Epidermal melanocyte (primary cell): ENCODE results near the gene PLEKHG5.
"Not testable (repeated sequence)": the region's sequence is repeated elsewhere in the genome, so short reads cannot be mapped to it uniquely, and the experiment has no call there.

Experiments used
- DNase-seq: peaks from one replicate; pipeline ENCODE4 v3.0.0; 2011; ENCODE audit warnings: low spot score; ENCODE audit not compliant: insufficient read length

The PLEKHG5 gene

DNA sequence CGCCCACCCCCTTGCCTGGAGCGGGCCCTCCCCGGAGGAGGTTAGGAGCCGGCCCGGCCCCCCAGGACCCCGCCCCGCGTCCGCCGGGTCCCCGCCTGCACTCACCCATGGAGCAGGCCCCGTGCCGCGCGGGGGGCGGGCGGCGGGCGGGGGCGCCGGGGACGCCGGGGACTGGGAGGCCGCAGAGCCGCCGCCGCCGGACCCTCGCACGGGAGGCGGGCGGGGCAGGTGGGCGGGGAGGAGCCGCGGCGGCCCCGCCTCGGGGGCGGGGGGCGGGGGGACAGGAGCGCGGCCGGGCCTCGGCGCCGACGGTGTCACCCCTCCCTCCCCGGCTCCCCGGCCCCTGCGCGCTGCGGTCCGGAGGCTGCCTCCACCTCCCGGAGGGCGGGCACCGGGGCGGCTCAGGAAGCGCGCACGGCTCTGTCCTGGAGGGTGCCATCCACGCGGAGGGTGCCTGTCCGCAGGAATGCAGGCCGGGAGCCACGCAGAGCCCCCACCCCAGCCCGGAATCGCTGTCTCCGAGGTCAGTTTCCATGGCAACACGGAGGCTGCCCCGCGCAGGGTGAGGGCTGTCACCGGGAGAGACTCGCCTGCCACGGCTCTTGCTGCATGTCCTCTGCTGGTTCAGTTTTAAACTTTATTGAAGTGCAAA, 5.9 kb upstream of the PLEKHG5 start:
- peak; percentile 58 for DNase-seq

- no peak for DNase-seq
Measured at GRCh38 chr1:6496890-6497214, 5.4 kb upstream of the PLEKHG5 start.

- no peak for DNase-seq
Measured at GRCh38 chr1:6496365-6496721, 4.9 kb upstream of the PLEKHG5 start.

DNA sequence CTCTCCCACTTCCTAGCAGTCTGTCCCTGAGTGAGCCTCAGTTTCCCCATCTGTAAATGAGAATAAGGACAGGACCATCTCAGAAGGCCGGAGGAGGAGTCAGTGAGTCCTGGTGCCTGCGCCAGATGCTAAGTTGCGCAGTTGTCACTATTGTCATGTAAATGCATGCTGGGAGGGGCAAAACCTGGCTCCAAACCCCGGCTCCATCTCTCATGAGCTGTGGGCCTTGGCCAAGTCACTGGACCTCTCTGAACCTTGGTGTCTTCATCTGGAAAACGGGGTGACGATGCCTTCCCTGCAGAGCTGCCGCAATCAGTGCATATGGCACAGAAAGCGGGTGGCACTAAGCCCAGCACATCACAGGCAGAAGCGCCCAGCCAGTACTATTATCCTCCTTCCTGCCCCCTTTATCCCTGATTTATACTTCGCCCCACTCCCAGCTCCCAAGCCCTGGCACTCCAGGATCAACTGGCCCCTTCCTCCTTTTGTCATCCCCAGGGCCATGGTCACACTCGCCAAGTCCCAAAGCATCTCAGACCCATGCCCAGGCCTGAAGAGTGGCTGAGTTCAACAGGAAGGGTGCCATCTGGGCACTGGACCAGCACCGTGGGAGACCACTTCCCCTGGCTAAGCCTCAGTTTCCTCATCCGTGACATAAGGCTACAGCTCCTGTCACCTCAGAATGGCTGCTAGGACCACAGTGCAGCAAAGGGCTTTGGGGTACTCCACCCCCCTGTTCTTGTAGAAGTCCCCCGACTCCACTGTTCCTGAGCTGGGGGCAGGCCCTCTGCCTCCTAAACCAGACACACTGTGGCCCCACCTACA, 4.3 kb upstream of the PLEKHG5 start:
- DNase-seq, result no peak

GRCh38 chr1:6495041-6495441, 3.6 kb upstream of the PLEKHG5 start:
- DNase-seq, result no peak

- no peak for DNase-seq
Measured at GRCh38 chr1:6494627-6495026, 3.2 kb upstream of the PLEKHG5 start.

- DNase-seq, result not testable (repeated sequence)
Measured at GRCh38 chr1:6493834-6494223, 2.4 kb upstream of the PLEKHG5 start.

DNA sequence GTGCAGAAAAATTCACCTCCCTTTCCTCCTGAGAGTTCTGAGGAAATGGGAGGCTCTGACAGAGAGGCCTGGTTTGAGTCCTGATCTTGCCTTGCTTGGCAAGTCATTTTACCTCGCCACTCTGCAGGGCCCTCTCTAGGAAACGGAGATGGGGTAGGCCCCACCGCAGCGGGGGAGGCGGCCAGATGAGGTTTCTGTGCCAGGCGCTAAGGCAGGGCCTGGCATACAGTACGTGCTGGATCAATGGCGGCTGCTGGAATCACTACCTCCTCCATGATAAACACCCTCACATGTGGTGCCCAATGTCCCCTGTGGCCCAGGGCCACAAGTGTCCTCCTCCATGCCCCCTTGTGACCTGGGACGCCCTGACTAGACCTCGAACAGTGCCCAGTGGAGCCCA, 499 bp upstream of the PLEKHG5 start:
- DNase-seq, result no peak

- DNase-seq, result no peak
Measured at GRCh38 chr1:6491081-6491449, 402 bp downstream of the PLEKHG5 start.

DNA sequence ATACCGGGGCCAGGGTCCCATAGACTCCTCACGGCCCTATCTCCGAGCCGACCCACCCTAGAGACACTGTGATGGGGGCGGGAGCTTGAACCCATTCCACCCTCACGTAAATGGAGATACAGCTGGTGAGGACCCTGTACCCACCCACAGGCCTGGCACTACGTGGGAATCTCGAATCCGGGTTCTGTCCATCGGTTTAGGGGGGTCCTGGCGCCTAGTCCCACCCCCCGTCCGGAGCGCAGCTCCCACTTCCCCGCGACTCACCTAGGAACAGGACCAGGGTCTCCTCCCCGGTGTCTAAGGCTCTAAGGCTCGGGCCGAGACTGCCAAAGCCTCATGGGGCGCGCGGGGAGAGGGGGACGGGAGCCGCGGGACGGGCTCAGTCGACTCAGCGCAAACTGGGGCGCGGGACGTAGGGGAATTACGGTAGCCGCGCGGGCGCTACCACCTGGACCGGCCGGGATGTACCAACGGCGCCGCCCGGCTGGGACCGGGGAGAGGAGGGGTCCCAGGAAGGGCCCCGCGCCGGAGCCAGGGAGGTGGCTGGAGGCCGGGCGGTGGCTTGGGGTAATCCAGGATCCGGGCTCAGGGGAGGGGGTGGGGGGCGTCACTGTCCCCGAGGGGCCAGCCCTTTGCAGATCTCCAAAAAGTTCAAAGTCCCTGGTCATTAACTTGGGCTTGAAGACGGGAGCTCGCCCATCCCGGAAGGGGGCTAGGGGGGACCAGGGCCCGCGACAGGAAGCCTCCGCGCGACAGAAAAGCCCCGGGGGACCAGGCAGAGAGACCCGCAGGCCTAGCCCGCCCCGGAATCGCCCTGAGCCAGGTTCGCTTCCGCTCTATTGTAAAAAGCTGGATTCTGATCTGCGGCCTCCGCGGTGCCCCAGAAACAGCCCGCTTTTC, 1.0 kb downstream of the PLEKHG5 start:
- DNase-seq, result peak; percentile 69

DNA sequence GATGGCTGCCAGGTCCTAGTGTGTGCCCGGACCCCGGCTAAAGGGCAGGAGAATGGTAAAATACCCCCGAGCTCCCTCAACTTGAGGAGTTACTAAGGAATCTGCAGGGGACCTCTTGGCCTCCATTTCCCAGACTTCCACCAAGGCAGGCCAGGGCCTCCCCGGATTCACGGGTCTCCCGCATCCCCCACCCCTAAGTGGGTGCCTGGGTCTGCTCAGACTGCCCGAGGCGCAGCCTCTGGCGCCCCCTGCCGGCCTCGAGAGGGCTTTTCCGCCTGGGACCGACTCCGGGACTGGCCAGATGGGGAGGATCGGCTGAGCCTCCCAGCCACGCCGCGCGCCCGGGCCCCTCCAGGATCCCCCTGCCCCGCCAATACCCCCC, 1.7 kb downstream of the PLEKHG5 start:
- DNase-seq, result peak; percentile 92

DNA sequence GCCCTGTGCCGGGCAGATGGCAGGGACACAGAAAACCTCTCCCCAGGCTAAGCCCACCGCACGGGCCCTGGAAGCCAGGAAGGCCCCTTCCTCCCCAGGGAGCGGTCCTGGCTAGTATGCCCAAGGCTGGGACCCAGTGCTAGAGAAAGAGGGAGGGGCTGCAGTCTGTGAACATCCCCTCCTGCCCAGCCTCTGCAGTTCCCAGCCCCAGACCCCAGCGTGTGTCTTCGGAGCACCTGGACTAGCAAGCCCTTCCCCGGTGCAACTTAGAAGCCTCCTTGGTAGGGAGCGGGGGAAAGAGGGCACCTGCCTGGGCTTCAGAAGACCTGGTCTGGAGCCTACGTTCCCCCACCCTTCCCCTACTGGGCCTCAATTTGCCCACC, 2.1 kb downstream of the PLEKHG5 start:
- DNase-seq, result no peak

- no peak for DNase-seq
Measured at GRCh38 chr1:6488602-6489382, 2.7 kb downstream of the PLEKHG5 start.

- DNase-seq, result no peak
Measured at GRCh38 chr1:6487804-6488484, 3.5 kb downstream of the PLEKHG5 start.

GRCh38 chr1:6486433-6487011, 4.9 kb downstream of the PLEKHG5 start:
- peak; percentile 94 for DNase-seq

- no peak for DNase-seq
Measured at GRCh38 chr1:6485168-6486101, 6.0 kb downstream of the PLEKHG5 start.

DNA sequence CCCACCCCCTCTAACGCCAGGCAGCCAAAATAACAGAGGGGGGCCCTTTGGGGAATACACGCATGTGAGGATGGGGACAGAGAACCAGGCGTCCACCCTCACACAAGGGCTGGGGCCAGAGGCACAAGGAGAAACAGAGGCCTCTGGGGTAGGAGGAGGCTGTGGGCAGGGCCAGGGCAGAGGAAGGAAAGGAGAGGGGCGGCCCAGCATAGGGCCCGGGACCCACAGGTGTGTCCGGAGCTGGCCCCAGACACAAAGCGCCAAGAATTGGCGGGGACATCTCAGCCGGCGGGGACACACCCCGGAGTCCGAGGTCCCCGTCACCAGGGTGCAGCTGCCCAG, 6.7 kb downstream of the PLEKHG5 start:
- no peak for DNase-seq

GRCh38 chr1:6483761-6484117, 7.7 kb downstream of the PLEKHG5 start:
- DNase-seq, result no peak

- no peak for DNase-seq
Measured at GRCh38 chr1:6483017-6483760, 8.3 kb downstream of the PLEKHG5 start.
